Heart left ventricle (tissue), 16 donors: ENCODE measurements around the gene DRD4. TPM values are rescaled to one million over a fixed set of nuclear protein-coding genes. Genes with fewer than 3 reads are reported as not detected.

ENCODE experiments used
- ATAC-seq, 4 donors: fragments of 200-7000 bp; cut with Tn5 transposase; one replicate each; pipeline ENCODE4 v1.9.1; 2020 to 2022; ENCODE audit warnings: moderate library complexity in 4 of 4, mild to moderate bottlenecking in 3 of 4, moderate number of reproducible peaks in 1 of 4
- DNase-seq, 5 donors: peaks; one replicate each; pipeline ENCODE4 v3.0.0-alpha.2; 2020
- H3K27ac ChIP-seq, 12 donors: fragments of 200-600 bp; sonication (generic) in 4 of 12; one replicate each; pipeline versions ENCODE4 v1.5.0 to v1.8.0; 2016 to 2022; ENCODE audit warnings: mild to moderate bottlenecking in 2 of 12
- H3K27me3 ChIP-seq, 9 donors: fragments of 200-600 bp; sonication (generic) in 2 of 9; one replicate each; pipeline versions ENCODE4 v1.5.1 to v1.8.0; 2016 to 2022; ENCODE audit warnings: mild to moderate bottlenecking in 3 of 9
- H3K36me3 ChIP-seq, 9 donors: fragments of 200-600 bp; sonication (generic) in 2 of 9; one replicate each; pipeline versions ENCODE4 v1.5.0 to v1.8.0; 2018 to 2022; ENCODE audit warnings: mild to moderate bottlenecking in 2 of 9
- H3K4me1 ChIP-seq, 12 donors: fragments of 200-600 bp; sonication (generic) in 4 of 12; one replicate each; pipeline versions ENCODE4 v1.5.0 to v1.8.0; 2016 to 2022; ENCODE audit warnings: mild to moderate bottlenecking in 3 of 12
- H3K4me3 ChIP-seq, 12 donors: fragments of 200-600 bp; sonication (generic) in 4 of 12; one replicate each; pipeline versions ENCODE4 v1.5.0 to v1.8.0; 2017 to 2022; ENCODE audit warnings: mild to moderate bottlenecking in 9 of 12, moderate library complexity in 4 of 12
- H3K9me3 ChIP-seq, 12 donors: fragments of 200-600 bp; sonication (generic) in 4 of 12; one replicate each; pipeline versions ENCODE4 v1.5.0 to v1.8.0; 2016 to 2022; ENCODE audit warnings: mild to moderate bottlenecking in 1 of 12
- CTCF ChIP-seq, 12 donors: fragments of 200-600 bp; sonication (generic) in 4 of 12; IDR thresholded peaks; one replicate each; pipeline versions ENCODE4 v1.5.0 to v1.8.0; 2018 to 2022; ENCODE audit warnings: antibody characterized with exemption in 12 of 12, mild to moderate bottlenecking in 5 of 12
- POLR2A ChIP-seq, 2 donors: fragments of 450-650 bp; IDR thresholded peaks; one replicate each; pipeline ENCODE4 v1.6.1; 2017; ENCODE audit warnings: antibody characterized with exemption in 2 of 2, mild to moderate bottlenecking in 2 of 2, moderate library complexity in 2 of 2
- WGBS, 4 donors: extraction: QIAGEN DNeasy Blood & Tissue Kit in 2 of 4; methylation state at CpG; one replicate each; pipeline versions ENCODE4 v1.1.5 to v1.1.7; 2013 to 2018; 5-methylcytosine and 5-hydroxymethylcytosine counted together
- intact Hi-C, 10 donors: fragments of 100-400 bp; cut with DNase I; formaldehyde crosslinking; loops; one replicate each; pipeline versions ENCODE4 v1.11.1 to v1.14.2; 2022
- polyA plus RNA-seq, 2 donors: library from polyadenylated mRNA; stranded (reverse); fragments of 200-250 nt; gene quantifications; one replicate each; pipeline ENCODE4 v1.2.3, GENCODE V29; 2013
- total RNA-seq, 9 donors: library from RNA; depleted of rRNA in 2 of 9; stranded (reverse); fragments of >200 nt in 2 of 9; fragmentation: NEBNext Ultra II Directional in 3 of 9; extraction: Animal tissue kit (Norgen Biotek cat#: 25700) in 3 of 9; gene quantifications; one replicate each; pipeline versions ENCODE4 v1.1.0 to v1.2.4, GENCODE V29; 2016 to 2023
- donor health status: ischemic (EF 13 %, LVEDD 7.1; RV severe dilation, severe dysfunction).
- donor health status: healthy with polysubstance abuse.
- donor health status: DM: no; HTN: yes; CAD: no.
- donor health status: DM: no; HTN: no; CAD: no.
- donor health status: ischemic (EF 25% LVEDD 6.9; RV normal size, moderate dysfunction).
- donor health status: ischemic (EF 25% LVEDD 5.7; RV mildly dilated, moderate dysfunction).
- donor health status: healthy.
- donor health status: DM: yes; HTN: yes; CAD: no.
- donor health status: ischemic (EF 35%, LVEDD 5.7; RV mildly dilated, moderate dysfunction).
- donor health status: nonischemic (EF 11% LVEDD 7.7; RV severe dilation, severe dysfunction).
- donor health status: DM: yes; HTN: yes; CAD: no.
- donor health status: PGD.
- donor health status: ischemic (EF 29% LVEDD 5.4; RV normal size, mild dysfunction).
- donor health status: nonischemic (EF 23%, LVEDD 6.1; RV moderate dilation, normal function).

The DRD4 gene
- total and polyA plus RNA-seq, 11 donors, result 0.07 to 1.0 (median 0.29) TPM; not detected in 4

- peaks cover 6 to 28% (median 15%) of the 10 kb centered on the region in 9 donors for H3K27me3 ChIP-seq
- WGBS, 4 donors, result 18 to 63% (median 43%) methylated on average over 8 to 28 of the region's 28 CpGs
- peaks cover 0 to 3% (median 0%) of the 10 kb centered on the region in 9 donors for H3K36me3 ChIP-seq
- H3K9me3 ChIP-seq, result no peaks in the 10 kb centered on the region
- intact Hi-C loops, result loop anchor here in 1 of 10 donors (5.0 kb wide), 1 partner anchor 70 kb away; no protein-coding TSS in a partner anchor
- peaks cover 0 to 16% (median 0%) of the 10 kb centered on the region in 12 donors for H3K4me1 ChIP-seq
- TF ChIP-seq POLR2A (IDR thresholded peaks at IDR 0.05) (no peak), CTCF (IDR thresholded peaks at IDR 0.05) (no peak)
- DNase-seq (no peak), ATAC-seq (no peak)
- H3K4me3 ChIP-seq, result peak overlapping the region in 1 of 12 donors; percentile 22
- no peak overlapping the region for H3K27ac ChIP-seq
These were observed 9.8 kb upstream of the DRD4 start for GRCh38 chr11:627308-627576.

DNA sequence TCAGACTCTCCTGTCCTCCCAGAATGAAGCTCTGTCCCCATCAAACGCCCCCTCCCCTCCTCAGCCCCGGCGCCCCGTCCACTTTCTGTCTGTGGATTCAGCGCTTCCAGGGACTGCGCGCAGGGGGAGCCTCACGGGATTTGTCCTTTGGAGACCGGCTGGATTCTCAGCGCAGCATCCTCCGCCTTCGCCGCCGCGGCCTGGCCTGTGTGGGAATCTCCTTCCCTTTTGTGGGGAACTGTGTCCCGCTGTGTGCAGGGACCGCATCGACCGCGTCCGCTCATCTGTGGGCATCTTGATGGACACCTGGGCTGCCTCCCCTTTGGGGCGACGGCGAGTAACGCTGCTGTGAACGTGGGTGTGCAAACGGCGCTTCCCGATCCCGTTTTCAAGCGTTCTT is 9.0 kb upstream of the DRD4 start:
- TF ChIP-seq POLR2A (IDR thresholded peaks at IDR 0.05), result no peak
- no peak for TF ChIP-seq CTCF (IDR thresholded peaks at IDR 0.05)
- ATAC-seq (no peak), DNase-seq (peak in 2 of 5 donors; percentile 6 to 18)
- H3K27me3 ChIP-seq, result peaks cover 6 to 28% (median 15%) of the 10 kb centered on the region in 9 donors
- no peak overlapping the region for H3K4me3 ChIP-seq
- H3K27ac ChIP-seq, result no peak overlapping the region
- peaks cover 0 to 16% (median 0%) of the 10 kb centered on the region in 12 donors for H3K4me1 ChIP-seq
- 92 to 96% (median 94%) methylated on average over 31 of the region's 31 CpGs for WGBS, 4 donors
- intact Hi-C loops, result loop anchor here in 2 of 10 donors (2.0 to 5.0 kb wide), 2 partner anchors 71 to 73 kb away; no protein-coding TSS in a partner anchor
- H3K36me3 ChIP-seq, result no peaks in the 10 kb centered on the region
- H3K9me3 ChIP-seq, result no peaks in the 10 kb centered on the region

DNA sequence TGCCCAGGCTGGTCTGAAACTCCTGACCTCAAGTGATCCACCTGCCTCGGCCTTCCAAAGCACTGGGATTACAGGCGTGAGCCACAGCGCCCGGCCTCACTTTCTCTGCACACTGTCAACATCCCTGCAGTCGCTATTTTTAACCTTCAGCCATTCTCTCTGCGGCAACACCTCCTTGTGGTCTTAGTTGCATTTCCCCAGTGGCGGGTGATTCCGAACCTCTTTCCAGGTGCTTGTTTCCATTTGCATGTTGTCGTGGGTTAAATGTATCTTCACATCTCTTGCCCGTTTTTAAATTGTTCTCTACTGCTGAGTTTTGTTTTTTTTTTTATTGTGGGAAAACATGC is 7.9 kb upstream of the DRD4 start:
- H3K4me3 ChIP-seq, result no peak overlapping the region
- H3K9me3 ChIP-seq, result no peaks in the 10 kb centered on the region
- TF ChIP-seq POLR2A (IDR thresholded peaks at IDR 0.05) (no peak), CTCF (IDR thresholded peaks at IDR 0.05) (peak in 6 of 12 donors; percentile 18 to 47 (median 28))
- 16 to 41% (median 38%) methylated on average over 10 of the region's 10 CpGs for WGBS, 4 donors
- intact Hi-C loops, result loop anchor here in 2 of 10 donors (2.0 to 5.0 kb wide), 2 partner anchors 72 to 74 kb away; no protein-coding TSS in a partner anchor
- H3K27me3 ChIP-seq, result peaks cover 6 to 24% (median 13%) of the 10 kb centered on the region in 9 donors
- peak in 2 of 5 donors; percentile 19 to 27 for DNase-seq
- H3K27ac ChIP-seq, result peak overlapping the region in 3 of 12 donors; percentile 44 to 57 (median 56)
- peak; percentile 67 to 77 (median 71) for ATAC-seq
- peaks cover 0 to 16% (median 0%) of the 10 kb centered on the region in 12 donors for H3K4me1 ChIP-seq
- H3K36me3 ChIP-seq, result no peaks in the 10 kb centered on the region

DNA sequence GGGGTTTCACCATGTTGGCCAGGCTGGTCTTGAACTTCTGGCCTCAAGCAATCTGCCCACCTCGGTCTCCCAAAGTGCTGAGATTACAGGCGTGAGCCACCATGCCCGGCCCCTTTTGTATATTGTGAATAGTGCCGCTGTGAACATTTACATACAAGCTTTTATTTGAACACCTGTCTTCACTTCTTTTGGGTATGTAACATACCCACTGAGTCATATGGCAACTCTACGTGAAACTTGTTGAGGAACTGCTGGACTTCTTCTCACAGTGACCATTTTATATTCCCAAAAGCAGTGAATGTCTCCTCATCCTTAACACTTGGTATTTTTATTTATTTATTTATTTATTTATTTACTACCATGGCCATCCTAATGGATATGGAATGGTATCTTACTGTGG is 6.2 kb upstream of the DRD4 start:
- DNase-seq, result no peak
- intact Hi-C loops, result no loop called here
- 95% methylated on average over 5 of the region's 5 CpGs for WGBS, 4 donors
- TF ChIP-seq CTCF (IDR thresholded peaks at IDR 0.05), result no peak
- TF ChIP-seq POLR2A (IDR thresholded peaks at IDR 0.05), result no peak
- Histone ChIP-seq H3K36me3 (no peaks in the 10 kb centered on the region), H3K9me3 (no peaks in the 10 kb centered on the region), H3K4me3 (no peak overlapping the region), H3K4me1 (peaks cover 0 to 16% (median 0%) of the 10 kb centered on the region in 12 donors), H3K27me3 (peaks cover 0 to 9% (median 8%) of the 10 kb centered on the region in 9 donors), H3K27ac (no peak overlapping the region)
- ATAC-seq, result no peak
